Measurements from ENCODE around the gene SEC11A.

GRCh38 chr15:84648539-84648938 lies 67.4 kb downstream of the SEC11A start:
- TF ChIP-seq CTCF (IDR thresholded peaks at IDR 0.05) (no peak), EZH2 (IDR thresholded peaks at IDR 0.05; ENCODE audit: borderline replicate concordance, insufficient read depth, low read depth, low read length, poor library complexity, severe bottlenecking) (no peak)
